ENCODE measurements around the gene PRDM16. TPM values are rescaled to one million over a fixed set of nuclear protein-coding genes. Genes with fewer than 3 reads are reported as not detected.
A peak's percentile ranks its signal among the peaks of the same experiment; 100 is the strongest.

PRDM16 gene
- total and polyA plus RNA-seq, 4 donors = 5.0 to 80.7 (median 41.5) TPM

- WGBS, 2 donors = 3 to 8% methylated on average over 24 of the region's 24 CpGs
- intact Hi-C loops (cut with DNase I) = loop anchor here in 1 of 2 donors (5.0 kb wide), 2 partner anchors 48 to 198 kb away; no protein-coding TSS in a partner anchor
- Histone ChIP-seq H3K9me3 (ENCODE audit: control insufficient read depth, low read length) (no peaks in the 10 kb centered on the region), H3K4me1 (ENCODE audit: control insufficient read depth in 1 of 2, insufficient read depth in 2 of 2, low read length in 2 of 2) (no peaks in the 10 kb centered on the region), H3K27ac (ENCODE audit: low read depth in 1 of 2, low read length in 2 of 2) (peak overlapping the region; percentile 10 to 86), H3K27me3 (ENCODE audit: control insufficient read depth in 1 of 2, insufficient read depth in 2 of 2, low read length in 1 of 2) (no peaks in the 10 kb centered on the region), H3K4me3 (ENCODE audit: low read length in 2 of 2) (no peak overlapping the region), H3K36me3 (ENCODE audit: control insufficient read depth in 1 of 2, insufficient read depth in 2 of 2, low read length in 1 of 2) (no peaks in the 10 kb centered on the region)
- ATAC-seq (ENCODE audit: low FRiP score) (peak; percentile 1), DNase-seq (no peak)
Measured at GRCh38 chr1:3078871-3079270, 9.9 kb downstream of the PRDM16 start.

DNA sequence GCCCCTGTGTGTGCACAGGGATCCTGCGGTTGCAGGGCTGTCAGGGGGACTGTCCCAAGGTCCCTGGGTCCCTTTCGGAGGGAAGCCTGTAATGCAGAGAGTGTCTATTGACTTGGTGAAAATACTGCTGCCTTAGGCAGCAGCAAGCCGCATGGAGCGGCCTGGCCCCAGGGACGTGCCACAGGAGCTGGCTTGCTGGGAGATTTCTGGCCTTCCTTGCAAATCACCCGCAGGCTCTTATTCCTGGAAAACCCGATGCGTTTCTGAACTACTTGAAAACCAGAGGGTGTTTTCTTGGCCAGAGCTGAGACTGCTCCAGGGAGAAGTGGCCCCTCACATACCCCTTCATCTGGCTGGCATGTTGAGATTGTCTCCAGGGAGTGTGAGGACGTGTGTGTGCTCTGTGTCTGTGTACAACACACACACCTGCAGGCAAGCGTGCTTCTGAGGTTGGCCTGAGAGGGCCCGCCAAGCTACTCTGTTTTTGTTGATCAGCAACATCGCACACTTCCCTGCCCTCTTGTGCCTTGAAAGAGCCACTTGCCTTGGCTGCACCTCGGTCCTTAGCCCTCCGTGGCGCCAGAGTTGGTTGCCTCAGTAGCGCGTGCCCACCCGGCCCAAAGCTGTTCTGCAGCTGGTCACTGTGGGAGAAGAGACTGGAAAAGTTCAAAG, 10.5 kb downstream of the PRDM16 start:
- WGBS, 2 donors = 27 to 41% methylated on average over 18 of the region's 18 CpGs
- Histone ChIP-seq H3K4me3 (ENCODE audit: low read length in 2 of 2) (no peak overlapping the region), H3K36me3 (ENCODE audit: control insufficient read depth in 1 of 2, insufficient read depth in 2 of 2, low read length in 1 of 2) (no peaks in the 10 kb centered on the region), H3K27ac (ENCODE audit: low read depth in 1 of 2, low read length in 2 of 2) (peak overlapping the region; percentile 10 to 86), H3K9me3 (ENCODE audit: control insufficient read depth, low read length) (no peaks in the 10 kb centered on the region), H3K27me3 (ENCODE audit: control insufficient read depth in 1 of 2, insufficient read depth in 2 of 2, low read length in 1 of 2) (no peaks in the 10 kb centered on the region), H3K4me1 (ENCODE audit: control insufficient read depth in 1 of 2, insufficient read depth in 2 of 2, low read length in 2 of 2) (no peaks in the 10 kb centered on the region)
- no peak for DNase-seq
- no peak for ATAC-seq (ENCODE audit: low FRiP score)
- intact Hi-C loops (cut with DNase I) = loop anchor here in 1 of 2 donors (5.0 kb wide), 2 partner anchors 48 to 198 kb away; no protein-coding TSS in a partner anchor

DNA sequence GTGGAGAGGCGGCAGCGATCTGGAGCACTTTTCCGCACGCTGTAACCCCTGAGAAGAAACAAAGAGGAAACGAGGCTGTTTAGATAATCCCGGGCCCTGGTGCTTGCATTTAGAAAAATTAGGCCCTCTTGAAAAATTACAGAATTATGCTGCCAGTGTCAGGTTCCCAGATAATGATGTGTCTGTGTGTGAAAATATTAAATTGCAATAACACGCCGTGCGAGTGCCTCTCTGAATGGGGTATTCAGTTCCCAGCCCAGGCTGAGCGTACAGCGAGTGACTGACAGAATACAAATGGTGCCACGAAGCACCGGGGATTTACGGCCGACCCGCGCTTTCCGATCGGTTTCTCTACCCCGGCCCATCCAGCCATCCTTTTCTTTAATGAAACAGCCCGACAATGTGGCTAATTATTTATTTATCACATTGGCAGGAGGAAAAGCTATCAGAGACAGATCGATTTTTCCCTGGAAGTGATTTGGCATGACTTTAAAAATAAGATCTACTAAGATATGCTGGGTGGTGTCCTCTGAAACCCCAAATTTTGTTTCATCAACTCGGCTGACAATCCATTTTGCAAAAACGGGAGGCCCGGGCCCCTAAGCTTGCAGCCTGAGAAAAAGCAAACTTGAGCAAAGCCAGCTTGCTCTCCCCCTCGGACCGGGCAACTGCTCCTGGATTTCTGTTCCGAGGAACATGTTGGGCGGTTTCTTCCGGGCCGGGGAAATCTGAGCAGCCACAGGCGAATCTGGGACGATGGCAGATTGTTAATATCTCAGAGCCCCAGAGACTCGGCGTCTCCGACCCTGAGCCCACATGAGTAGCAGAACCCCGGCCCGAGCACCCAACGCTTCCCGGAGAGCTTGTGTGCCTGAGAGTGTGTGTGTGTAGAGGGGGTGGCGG, 11.3 kb downstream of the PRDM16 start:
- WGBS, 2 donors = 50 to 53% methylated on average over 41 of the region's 41 CpGs
- Histone ChIP-seq H3K27me3 (ENCODE audit: control insufficient read depth in 1 of 2, insufficient read depth in 2 of 2, low read length in 1 of 2) (no peaks in the 10 kb centered on the region), H3K27ac (ENCODE audit: low read depth in 1 of 2, low read length in 2 of 2) (peak overlapping the region in 1 of 2 donors; percentile 58), H3K4me3 (ENCODE audit: low read length in 2 of 2) (no peak overlapping the region), H3K36me3 (ENCODE audit: control insufficient read depth in 1 of 2, insufficient read depth in 2 of 2, low read length in 1 of 2) (no peaks in the 10 kb centered on the region), H3K4me1 (ENCODE audit: control insufficient read depth in 1 of 2, insufficient read depth in 2 of 2, low read length in 2 of 2) (no peaks in the 10 kb centered on the region), H3K9me3 (ENCODE audit: control insufficient read depth, low read length) (no peaks in the 10 kb centered on the region)
- ATAC-seq (ENCODE audit: low FRiP score) = no peak
- intact Hi-C loops (cut with DNase I) = no loop called here
- no peak for DNase-seq

DNA sequence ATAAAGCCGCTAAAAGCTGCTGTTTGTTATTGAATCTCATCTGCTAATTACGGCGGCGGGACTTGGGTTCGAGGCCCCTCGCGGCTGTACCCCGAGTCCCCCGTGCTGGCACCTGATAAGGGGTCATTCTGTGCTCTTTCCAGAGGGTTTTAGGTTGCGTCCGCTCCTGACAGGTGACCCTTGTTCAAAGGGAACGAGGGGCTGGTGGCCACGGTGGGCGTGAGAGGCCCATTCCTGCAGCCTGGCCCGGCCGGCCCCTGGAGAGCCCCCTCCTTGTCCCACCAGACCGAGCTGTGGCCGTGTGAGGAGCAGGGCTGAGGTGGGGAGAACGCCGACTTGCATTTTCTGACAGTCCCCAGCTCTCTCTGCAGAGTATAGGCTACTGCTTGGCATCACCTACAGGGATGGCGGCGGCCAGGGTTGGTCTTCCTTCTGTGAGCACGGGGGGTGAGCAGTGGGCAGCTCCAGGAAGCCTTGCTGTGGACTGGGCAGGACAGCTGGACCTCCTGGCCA, 12.2 kb downstream of the PRDM16 start:
- 88 to 89% methylated on average over 23 of the region's 23 CpGs for WGBS, 2 donors

DNA sequence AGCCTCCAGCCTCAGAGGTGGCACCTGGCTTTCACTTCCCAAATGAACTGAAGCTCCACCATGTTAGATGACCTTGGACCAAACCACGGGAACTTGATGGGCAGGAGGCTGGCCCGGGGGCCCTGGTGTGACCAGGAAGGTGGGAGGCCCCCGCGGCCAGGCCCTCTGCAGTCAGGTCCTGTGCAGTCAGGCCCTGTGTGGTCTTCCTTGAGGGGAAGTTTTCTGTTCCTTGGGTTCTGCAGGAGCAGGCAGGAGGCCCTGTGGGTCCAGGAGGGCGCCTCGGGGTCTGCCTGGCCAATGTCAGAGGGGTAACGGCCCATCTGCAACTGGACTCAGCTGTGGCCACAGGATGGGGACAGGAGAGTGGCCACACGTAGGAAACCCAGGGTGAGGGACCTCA, 13.0 kb downstream of the PRDM16 start:
- H3K27ac ChIP-seq (ENCODE audit: low read depth in 1 of 2, low read length in 2 of 2) = peak overlapping the region in 1 of 2 donors; percentile 41
- no peak for ATAC-seq (ENCODE audit: low FRiP score)
- intact Hi-C loops (cut with DNase I) = no loop called here
- DNase-seq = no peak
- 82% methylated on average over 8 of the region's 8 CpGs for WGBS, 2 donors
- H3K4me3 ChIP-seq (ENCODE audit: low read length in 2 of 2) = no peak overlapping the region
- no peaks in the 10 kb centered on the region for H3K27me3 ChIP-seq (ENCODE audit: control insufficient read depth in 1 of 2, insufficient read depth in 2 of 2, low read length in 1 of 2)
- H3K36me3 ChIP-seq (ENCODE audit: control insufficient read depth in 1 of 2, insufficient read depth in 2 of 2, low read length in 1 of 2) = no peaks in the 10 kb centered on the region
- H3K4me1 ChIP-seq (ENCODE audit: control insufficient read depth in 1 of 2, insufficient read depth in 2 of 2, low read length in 2 of 2) = no peaks in the 10 kb centered on the region
- H3K9me3 ChIP-seq (ENCODE audit: control insufficient read depth, low read length) = no peaks in the 10 kb centered on the region

More for the DNA sequence above, 12.2 kb downstream of the PRDM16 start:
- DNase-seq (no peak), ATAC-seq (ENCODE audit: low FRiP score) (no peak)
- intact Hi-C loops (cut with DNase I) = no loop called here
- no peaks in the 10 kb centered on the region for H3K9me3 ChIP-seq (ENCODE audit: control insufficient read depth, low read length)
- no peak overlapping the region for H3K27ac ChIP-seq (ENCODE audit: low read depth in 1 of 2, low read length in 2 of 2)
- no peaks in the 10 kb centered on the region for H3K36me3 ChIP-seq (ENCODE audit: control insufficient read depth in 1 of 2, insufficient read depth in 2 of 2, low read length in 1 of 2)
- no peak overlapping the region for H3K4me3 ChIP-seq (ENCODE audit: low read length in 2 of 2)
- no peaks in the 10 kb centered on the region for H3K27me3 ChIP-seq (ENCODE audit: control insufficient read depth in 1 of 2, insufficient read depth in 2 of 2, low read length in 1 of 2)
- H3K4me1 ChIP-seq (ENCODE audit: control insufficient read depth in 1 of 2, insufficient read depth in 2 of 2, low read length in 2 of 2) = no peaks in the 10 kb centered on the region

- Histone ChIP-seq H3K36me3 (ENCODE audit: control insufficient read depth in 1 of 2, insufficient read depth in 2 of 2, low read length in 1 of 2) (no peaks in the 10 kb centered on the region), H3K4me3 (ENCODE audit: low read length in 2 of 2) (no peak overlapping the region), H3K4me1 (ENCODE audit: control insufficient read depth in 1 of 2, insufficient read depth in 2 of 2, low read length in 2 of 2) (no peaks in the 10 kb centered on the region), H3K27me3 (ENCODE audit: control insufficient read depth in 1 of 2, insufficient read depth in 2 of 2, low read length in 1 of 2) (no peaks in the 10 kb centered on the region), H3K9me3 (ENCODE audit: control insufficient read depth, low read length) (no peaks in the 10 kb centered on the region), H3K27ac (ENCODE audit: low read depth in 1 of 2, low read length in 2 of 2) (peak overlapping the region; percentile 1 to 41)
- no peak for DNase-seq
- intact Hi-C loops (cut with DNase I) = no loop called here
- 44 to 53% methylated on average over 42 of the region's 42 CpGs for WGBS, 2 donors
- ATAC-seq (ENCODE audit: low FRiP score) = peak; percentile 45
Measured at GRCh38 chr1:3082571-3083516, 13.8 kb downstream of the PRDM16 start.

- Histone ChIP-seq H3K4me1 (ENCODE audit: control insufficient read depth in 1 of 2, insufficient read depth in 2 of 2, low read length in 2 of 2) (no peaks in the 10 kb centered on the region), H3K27ac (ENCODE audit: low read depth in 1 of 2, low read length in 2 of 2) (no peak overlapping the region), H3K27me3 (ENCODE audit: control insufficient read depth in 1 of 2, insufficient read depth in 2 of 2, low read length in 1 of 2) (no peaks in the 10 kb centered on the region), H3K36me3 (ENCODE audit: control insufficient read depth in 1 of 2, insufficient read depth in 2 of 2, low read length in 1 of 2) (no peaks in the 10 kb centered on the region), H3K4me3 (ENCODE audit: low read length in 2 of 2) (no peak overlapping the region), H3K9me3 (ENCODE audit: control insufficient read depth, low read length) (no peaks in the 10 kb centered on the region)
- intact Hi-C loops (cut with DNase I) = no loop called here
- no peak for DNase-seq
- 54 to 62% methylated on average over 15 to 16 of the region's 16 CpGs for WGBS, 2 donors
- ATAC-seq (ENCODE audit: low FRiP score) = no peak
Measured at GRCh38 chr1:3084154-3084553, 15.2 kb downstream of the PRDM16 start.

GRCh38 chr1:3084726-3085125, 15.7 kb downstream of the PRDM16 start:
- Histone ChIP-seq H3K4me3 (ENCODE audit: low read length in 2 of 2) (no peak overlapping the region), H3K27ac (ENCODE audit: low read depth in 1 of 2, low read length in 2 of 2) (no peak overlapping the region), H3K27me3 (ENCODE audit: control insufficient read depth in 1 of 2, insufficient read depth in 2 of 2, low read length in 1 of 2) (no peaks in the 10 kb centered on the region), H3K9me3 (ENCODE audit: control insufficient read depth, low read length) (no peaks in the 10 kb centered on the region), H3K4me1 (ENCODE audit: control insufficient read depth in 1 of 2, insufficient read depth in 2 of 2, low read length in 2 of 2) (no peaks in the 10 kb centered on the region), H3K36me3 (ENCODE audit: control insufficient read depth in 1 of 2, insufficient read depth in 2 of 2, low read length in 1 of 2) (no peaks in the 10 kb centered on the region)
- intact Hi-C loops (cut with DNase I) = no loop called here
- 89% methylated on average over 12 of the region's 12 CpGs for WGBS, 2 donors
- no peak for DNase-seq
- no peak for ATAC-seq (ENCODE audit: low FRiP score)

All from aorta (tissue), 5 donors.